CD14-positive monocyte (primary cell): Measurements from ENCODE around the gene KRAS. TPM values are rescaled to one million over a fixed set of nuclear protein-coding genes. Genes with fewer than 3 reads are reported as not detected.

Experiments used
- DNase-seq, 3 donors: peaks; one replicate each; pipeline ENCODE4 v3.0.0-alpha.2; 2011 to 2022
- H2AFZ ChIP-seq: 2 replicates; pipeline ENCODE4 v1.6.0; 2012; ENCODE audit warnings: mild to moderate bottlenecking, low read depth, low read length, inconsistent platforms; ENCODE audit not compliant: insufficient read depth, poor library complexity, severe bottlenecking
- H3K27ac ChIP-seq, 2 donors: 1 replicate in 1 of 2; 2 replicates in 1 of 2; pipeline ENCODE4 v1.5.1; 2012 to 2013; ENCODE audit warnings: low read length in 2 of 2, control low read depth in 1 of 2, inconsistent platforms in 1 of 2, low read depth in 1 of 2, mild to moderate bottlenecking in 1 of 2
- H3K27me3 ChIP-seq, 2 donors: one replicate each; pipeline versions ENCODE4 v1.6.0 to v1.6.1; 2011 to 2013; ENCODE audit warnings: low read length in 2 of 2; ENCODE audit not compliant: control insufficient read depth in 2 of 2, insufficient read depth in 2 of 2
- H3K36me3 ChIP-seq, 2 donors: replicated peaks in 1 of 2; 1 replicate in 1 of 2; 2 replicates in 1 of 2; pipeline versions ENCODE4 v1.5.1 to v1.6.1; 2012 to 2013; ENCODE audit warnings: low read length in 2 of 2, control low read depth in 1 of 2, inconsistent platforms in 1 of 2, mild to moderate bottlenecking in 1 of 2; ENCODE audit not compliant: insufficient read depth in 2 of 2, control insufficient read depth in 1 of 2
- H3K4me1 ChIP-seq, 2 donors: 1 replicate in 1 of 2; 2 replicates in 1 of 2; pipeline versions ENCODE4 v1.5.1 to v1.6.1; 2012 to 2013; ENCODE audit warnings: low read length in 2 of 2, control low read depth in 1 of 2, inconsistent platforms in 1 of 2, mild to moderate bottlenecking in 1 of 2, moderate library complexity in 1 of 2; ENCODE audit not compliant: insufficient read depth in 2 of 2, control insufficient read depth in 1 of 2
- H3K4me2 ChIP-seq: replicated peaks from 2 replicates; pipeline ENCODE3; 2012; ENCODE audit warnings: low read length, moderate library complexity, mild to moderate bottlenecking; ENCODE audit not compliant: poor library complexity, severe bottlenecking; ENCODE audit errors: extremely low read depth
- H3K4me3 ChIP-seq, 3 experiments: fragments of 200-600 bp in 1 of 3; sonication (generic) in 1 of 3; replicated peaks in 1 of 3; 1 replicate in 2 of 3; 2 replicates in 1 of 3; pipeline ENCODE4 v1.5.1; 2011 to 2013; ENCODE audit warnings: low read length in 3 of 3, mild to moderate bottlenecking in 3 of 3, control low read depth in 2 of 3, low read depth in 2 of 3, inconsistent platforms in 1 of 3, moderate library complexity in 1 of 3
- H3K79me2 ChIP-seq: 2 replicates; pipeline ENCODE4 v1.6.0; 2012; ENCODE audit warnings: mild to moderate bottlenecking, control low read depth, inconsistent platforms, low read length, moderate library complexity; ENCODE audit not compliant: insufficient read depth
- H3K9ac ChIP-seq: 2 replicates; pipeline ENCODE4 v1.6.0; 2017; ENCODE audit warnings: low read length, mild to moderate bottlenecking; ENCODE audit not compliant: insufficient read depth, poor library complexity, severe bottlenecking
- H3K9me3 ChIP-seq, 2 donors: replicated peaks in 1 of 2; 1 replicate in 1 of 2; 2 replicates in 1 of 2; pipeline versions ENCODE4 v1.5.1 to v1.6.1; 2012 to 2013; ENCODE audit warnings: low read length in 2 of 2, control low read depth in 1 of 2; ENCODE audit not compliant: control insufficient read depth in 1 of 2, insufficient read depth in 1 of 2
- H4K20me1 ChIP-seq: 2 replicates; pipeline ENCODE4 v1.6.0; 2012; ENCODE audit warnings: mild to moderate bottlenecking, low read length, control low read depth, moderate library complexity; ENCODE audit not compliant: insufficient read depth
- H3K27ac Mint-ChIP-seq, 7 donors: one replicate each; pipeline ENCODE4 v1.8.0; 2020; ENCODE audit warnings: mild to moderate bottlenecking in 7 of 7, mixed read lengths in 7 of 7, moderate library complexity in 6 of 7, inconsistent platforms in 2 of 7
- H3K27me3 Mint-ChIP-seq, 3 donors: one replicate each; pipeline ENCODE4 v1.8.0; 2021 to 2022; ENCODE audit warnings: low read depth in 3 of 3, mild to moderate bottlenecking in 3 of 3, mixed read lengths in 3 of 3, moderate library complexity in 3 of 3, inconsistent platforms in 1 of 3
- H3K36me3 Mint-ChIP-seq, 2 donors: one replicate each; pipeline ENCODE4 v1.8.0; 2020; ENCODE audit warnings: mixed read lengths in 2 of 2, inconsistent platforms in 1 of 2, mild to moderate bottlenecking in 1 of 2
- H3K4me1 Mint-ChIP-seq: one replicate; pipeline ENCODE4 v1.8.0; 2020; ENCODE audit warnings: mild to moderate bottlenecking, mixed read lengths
- H3K4me3 Mint-ChIP-seq, 2 donors: one replicate each; pipeline ENCODE4 v1.8.0; 2020; ENCODE audit warnings: mild to moderate bottlenecking in 2 of 2, mixed read lengths in 2 of 2, moderate library complexity in 1 of 2
- H3K9me3 Mint-ChIP-seq, 7 donors: one replicate each; pipeline ENCODE4 v1.8.0; 2020 to 2022; ENCODE audit warnings: mixed read lengths in 7 of 7, mild to moderate bottlenecking in 6 of 7, moderate library complexity in 6 of 7, inconsistent platforms in 2 of 7
- CTCF ChIP-seq: fragments of 200-600 bp; IDR thresholded peaks from one replicate; pipeline ENCODE4 v1.8.0; 2022; ENCODE audit warnings: antibody characterized with exemption, mild to moderate bottlenecking
- whole genome bisulfite sequencing: methylation state at CpG from one replicate; pipeline ENCODE4 v1.1.5; 2013; ENCODE audit warnings: missing lambda C conversion rate; ENCODE audit not compliant: insufficient coverage; 5-methylcytosine and 5-hydroxymethylcytosine counted together
- intact Hi-C, 2 donors: fragments of 100-400 bp; cut with micrococcal nuclease; formaldehyde crosslinking; loops; one replicate each; pipeline versions ENCODE4 v1.15.0 to v1.15.1; 2023
- polyA plus RNA-seq, 3 donors: library from polyadenylated mRNA; depleted of rRNA in 1 of 3; unstranded in 2 of 3; stranded (reverse) in 1 of 3; fragments of 300-500 nt in 2 of 3; fragments of >200 nt in 1 of 3; fragmentation: Illumina TruSeq in 2 of 3; gene quantifications; 1 replicate in 2 of 3; 2 replicates in 1 of 3; pipeline ENCODE4 v1.2.3, GENCODE V29; 2012 to 2021

Gene KRAS
- polyA plus RNA-seq, 3 donors: 12.1 to 37.4 (median 33.0) TPM

GRCh38 chr12:25280082-25280481 is 29.4 kb upstream of the KRAS start:
- Histone ChIP-seq H3K9ac (no peak overlapping the region), H3K4me3 (no peak overlapping the region), H3K9me3 (no peaks in the 10 kb centered on the region), H3K4me1 (no peaks in the 10 kb centered on the region), H3K79me2 (no peaks in the 10 kb centered on the region), H3K27me3 (no peaks in the 10 kb centered on the region), H3K4me2 (no peak overlapping the region), H2AFZ (no peak overlapping the region), H4K20me1 (no peaks in the 10 kb centered on the region), H3K27ac (no peak overlapping the region), H3K36me3 (no peaks in the 10 kb centered on the region)
- H3K27me3 Mint-ChIP-seq: no peaks in the 10 kb centered on the region
- intact Hi-C loops: no loop called here
- H3K4me1 Mint-ChIP-seq: peaks cover 3% of the 10 kb centered on the region
- no peak overlapping the region for H3K4me3 Mint-ChIP-seq
- H3K27ac Mint-ChIP-seq: no peak overlapping the region
- no peak for TF ChIP-seq CTCF
- no peak for DNase-seq
- H3K36me3 Mint-ChIP-seq: no peaks in the 10 kb centered on the region
- no peaks in the 10 kb centered on the region for H3K9me3 Mint-ChIP-seq

- Mint-ChIP-seq H3K36me3 (no peaks in the 10 kb centered on the region), H3K27ac (no peak overlapping the region), H3K27me3 (no peaks in the 10 kb centered on the region), H3K9me3 (no peaks in the 10 kb centered on the region), H3K4me1 (peaks cover 3% of the 10 kb centered on the region), H3K4me3 (no peak overlapping the region)
- intact Hi-C loops: no loop called here
- DNase-seq: no peak
- Histone ChIP-seq H3K9me3 (no peaks in the 10 kb centered on the region), H3K36me3 (no peaks in the 10 kb centered on the region), H2AFZ (no peak overlapping the region), H3K4me1 (no peaks in the 10 kb centered on the region), H3K27ac (no peak overlapping the region), H4K20me1 (no peaks in the 10 kb centered on the region), H3K27me3 (no peaks in the 10 kb centered on the region), H3K9ac (no peak overlapping the region), H3K4me2 (no peak overlapping the region), H3K4me3 (no peak overlapping the region), H3K79me2 (no peaks in the 10 kb centered on the region)
- TF ChIP-seq CTCF: no peak
- 100% methylated on average over 1 of the region's 6 CpGs for WGBS
Observed at GRCh38 chr12:25278269-25278668, 27.5 kb upstream of the KRAS start.
